Measurements from ENCODE around the gene SLC12A8. TPM values are rescaled to one million over a fixed set of nuclear protein-coding genes. Genes with fewer than 3 reads are reported as not detected.
A peak's percentile ranks its signal among the peaks of the same experiment; 100 is the strongest.

Gene SLC12A8
- total RNA-seq, 1 experiment from 2014 or later = 7.1 TPM

DNA sequence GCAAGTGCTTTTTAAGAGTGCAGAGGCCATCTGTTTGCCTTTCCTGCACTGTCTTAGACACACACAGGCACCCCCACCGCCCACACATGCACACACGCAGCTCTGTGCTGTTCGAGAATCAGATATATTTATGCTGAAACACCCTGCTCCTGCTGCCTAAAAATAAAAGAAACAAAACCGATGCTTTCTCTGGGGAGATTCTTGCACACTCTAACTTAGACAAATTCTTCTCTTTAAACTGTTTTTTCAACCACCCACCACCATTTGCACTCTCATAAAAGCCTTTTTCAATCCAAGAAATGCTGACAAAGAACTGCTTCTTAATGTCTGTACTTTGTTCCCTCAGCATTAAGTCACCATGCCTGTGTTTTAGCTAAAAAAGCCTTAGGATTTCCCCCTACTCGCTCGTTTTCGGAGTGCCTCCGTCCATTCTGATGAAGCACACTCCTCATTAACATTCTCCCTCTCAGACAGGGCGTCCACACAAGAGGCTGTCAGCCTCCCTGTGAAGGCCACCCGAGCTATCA, 26.2 kb downstream of the SLC12A8 start:
- intact Hi-C loops (cut with micrococcal nuclease; ENCODE audit: unreplicated experiment) = no loop called here
- peaks cover 8% of the 10 kb centered on the region for H3K4me1 ChIP-seq (ENCODE audit: insufficient read depth, low read length, poor library complexity, severe bottlenecking)
- peak overlapping the region; percentile 31 for H3K27ac ChIP-seq (ENCODE audit: low read depth, low read length, poor library complexity, severe bottlenecking)
- no peaks in the 10 kb centered on the region for H3K36me3 ChIP-seq (ENCODE audit: insufficient read depth, low read length, poor library complexity, severe bottlenecking)
- TF ChIP-seq, protein P1, sequence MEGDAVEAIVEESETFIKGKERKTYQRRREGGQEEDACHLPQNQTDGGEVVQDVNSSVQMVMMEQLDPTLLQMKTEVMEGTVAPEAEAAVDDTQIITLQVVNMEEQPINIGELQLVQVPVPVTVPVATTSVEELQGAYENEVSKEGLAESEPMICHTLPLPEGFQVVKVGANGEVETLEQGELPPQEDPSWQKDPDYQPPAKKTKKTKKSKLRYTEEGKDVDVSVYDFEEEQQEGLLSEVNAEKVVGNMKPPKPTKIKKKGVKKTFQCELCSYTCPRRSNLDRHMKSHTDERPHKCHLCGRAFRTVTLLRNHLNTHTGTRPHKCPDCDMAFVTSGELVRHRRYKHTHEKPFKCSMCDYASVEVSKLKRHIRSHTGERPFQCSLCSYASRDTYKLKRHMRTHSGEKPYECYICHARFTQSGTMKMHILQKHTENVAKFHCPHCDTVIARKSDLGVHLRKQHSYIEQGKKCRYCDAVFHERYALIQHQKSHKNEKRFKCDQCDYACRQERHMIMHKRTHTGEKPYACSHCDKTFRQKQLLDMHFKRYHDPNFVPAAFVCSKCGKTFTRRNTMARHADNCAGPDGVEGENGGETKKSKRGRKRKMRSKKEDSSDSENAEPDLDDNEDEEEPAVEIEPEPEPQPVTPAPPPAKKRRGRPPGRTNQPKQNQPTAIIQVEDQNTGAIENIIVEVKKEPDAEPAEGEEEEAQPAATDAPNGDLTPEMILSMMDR (conservative IDR thresholded peaks at IDR 0.05; ENCODE audit: low read depth, low read length) = no peak
- no peak for TF ChIP-seq EZH2 (IDR thresholded peaks at IDR 0.05; ENCODE audit: borderline replicate concordance, low read depth, low read length, poor library complexity, severe bottlenecking)
- CTCF ChIA-PET = no interaction called here
- POLR2A ChIA-PET (ENCODE audit: low non-redundant PET) = no interaction called here
- DNase-seq (ENCODE audit: low spot score) = peak; percentile 29
- H3K9me3 ChIP-seq (ENCODE audit: low read depth, low read length, poor library complexity, severe bottlenecking) = no peaks in the 10 kb centered on the region
- H3K4me3 ChIP-seq (ENCODE audit: low read depth, low read length, poor library complexity, severe bottlenecking) = no peak overlapping the region
- no peaks in the 10 kb centered on the region for H3K27me3 ChIP-seq (replicated peaks; ENCODE audit: insufficient read depth, low read depth, low read length, poor library complexity)
- BruUV-seq (replicated peaks) = no TSS peak

DNA sequence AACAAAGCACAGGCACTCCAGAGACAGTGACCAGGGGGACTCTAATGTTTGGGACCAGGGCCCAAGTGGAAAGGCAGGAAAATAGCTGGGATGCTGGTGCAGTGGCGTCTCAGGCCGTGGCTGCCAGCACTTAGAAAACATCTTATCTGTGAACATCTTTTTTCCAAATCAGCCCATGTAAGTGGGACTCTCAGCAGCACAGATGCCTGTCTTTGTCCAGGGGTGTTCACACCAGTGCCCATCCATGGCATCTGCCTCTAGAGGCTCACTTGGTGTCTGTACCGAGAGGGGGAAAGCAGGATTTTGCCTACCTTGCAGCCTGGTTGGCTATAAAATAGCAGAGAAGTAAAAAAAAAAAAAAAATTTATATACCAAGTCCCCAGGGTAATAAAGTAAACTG, 26.7 kb downstream of the SLC12A8 start:
- ChIA-PET CTCF (no interaction called here), POLR2A (ENCODE audit: low non-redundant PET) (no interaction called here)
- no peak for TF ChIP-seq EZH2 (IDR thresholded peaks at IDR 0.05; ENCODE audit: borderline replicate concordance, low read depth, low read length, poor library complexity, severe bottlenecking)
- TF ChIP-seq, protein P1 (conservative IDR thresholded peaks at IDR 0.05; ENCODE audit: low read depth, low read length) = no peak
- H3K4me1 ChIP-seq (ENCODE audit: insufficient read depth, low read length, poor library complexity, severe bottlenecking) = peaks cover 8% of the 10 kb centered on the region
- H3K4me3 ChIP-seq (ENCODE audit: low read depth, low read length, poor library complexity, severe bottlenecking) = no peak overlapping the region
- no peaks in the 10 kb centered on the region for H3K36me3 ChIP-seq (ENCODE audit: insufficient read depth, low read length, poor library complexity, severe bottlenecking)
- no TSS peak for BruUV-seq (replicated peaks)
- no peak for DNase-seq (ENCODE audit: low spot score)
- H3K27ac ChIP-seq (ENCODE audit: low read depth, low read length, poor library complexity, severe bottlenecking) = no peak overlapping the region
- no peaks in the 10 kb centered on the region for H3K27me3 ChIP-seq (replicated peaks; ENCODE audit: insufficient read depth, low read depth, low read length, poor library complexity)
- H3K9me3 ChIP-seq (ENCODE audit: low read depth, low read length, poor library complexity, severe bottlenecking) = no peaks in the 10 kb centered on the region
- intact Hi-C loops (cut with micrococcal nuclease; ENCODE audit: unreplicated experiment) = no loop called here

DNA sequence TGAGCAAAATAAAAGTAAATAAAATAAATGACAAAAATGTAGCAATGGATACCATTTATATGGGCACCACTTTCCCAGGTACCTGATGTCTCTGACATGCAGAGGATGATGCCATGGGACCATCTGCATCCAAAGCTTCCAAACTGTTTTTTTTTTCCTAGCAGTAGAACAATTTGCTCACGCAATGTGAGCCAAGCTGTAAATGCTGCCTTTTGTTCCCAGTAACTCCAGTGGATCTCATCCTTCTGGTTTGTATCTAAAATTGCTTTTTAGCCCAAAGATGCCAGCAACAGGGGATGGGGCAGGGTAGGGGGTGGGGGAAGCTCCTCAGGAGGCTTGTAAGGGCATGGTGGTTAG, 32.7 kb downstream of the SLC12A8 start:
- Histone ChIP-seq H3K27me3 (replicated peaks; ENCODE audit: insufficient read depth, low read depth, low read length, poor library complexity) (no peaks in the 10 kb centered on the region), H3K27ac (ENCODE audit: low read depth, low read length, poor library complexity, severe bottlenecking) (no peak overlapping the region), H3K4me3 (ENCODE audit: low read depth, low read length, poor library complexity, severe bottlenecking) (no peak overlapping the region), H3K4me1 (ENCODE audit: insufficient read depth, low read length, poor library complexity, severe bottlenecking) (no peaks in the 10 kb centered on the region), H3K36me3 (ENCODE audit: insufficient read depth, low read length, poor library complexity, severe bottlenecking) (no peaks in the 10 kb centered on the region), H3K9me3 (ENCODE audit: low read depth, low read length, poor library complexity, severe bottlenecking) (no peaks in the 10 kb centered on the region)
- ChIA-PET POLR2A (ENCODE audit: low non-redundant PET) (no interaction called here), CTCF (interaction anchor here (0.6 kb wide), 1 partner anchor 131 kb away, joined by 4 read pairs; no protein-coding TSS in a partner anchor)
- DNase-seq (ENCODE audit: low spot score) = no peak
- BruUV-seq (replicated peaks) = no TSS peak
- intact Hi-C loops (cut with micrococcal nuclease; ENCODE audit: unreplicated experiment) = no loop called here
- TF ChIP-seq, protein P1 (conservative IDR thresholded peaks at IDR 0.05; ENCODE audit: low read depth, low read length) = no peak
- no peak for TF ChIP-seq EZH2 (IDR thresholded peaks at IDR 0.05; ENCODE audit: borderline replicate concordance, low read depth, low read length, poor library complexity, severe bottlenecking)
